A549 (cell line): Measurements from ENCODE around the gene MXI1. TPM values are rescaled to one million over a fixed set of nuclear protein-coding genes. Genes with fewer than 3 reads are reported as not detected.
A peak's percentile ranks its signal among the peaks of the same experiment; 100 is the strongest.

Experiments used
- ATAC-seq, 2 experiments: fragments of 200-7000 bp in 1 of 2; fragments of >200 bp in 1 of 2; cut with Nextera tagmentation in 1 of 2; cut with Tn5 transposase in 1 of 2; 3 replicates each; pipeline versions ENCODE4 v1.8.0 to v1.9.1; 2018 to 2020; ENCODE audit warnings: mild to moderate bottlenecking in 1 of 2, moderate library complexity in 1 of 2
- CTCF ChIA-PET: fragments of 300-600 bp; sonication (Branson Sonifier 250); formaldehyde crosslinking; extraction: SDS; loops from one replicate; lab custom pipeline; 2021; ENCODE audit warnings: antibody characterized with exemption, inconsistent platforms; lab: Yijun Ruan, JAX
- POLR2A ChIA-PET: fragments of 350-600 bp; formaldehyde crosslinking; extraction: SDS; loops from one replicate; lab custom pipeline; 2021; ENCODE audit warnings: antibody characterized with exemption, inconsistent platforms; lab: Yijun Ruan, JAX
- DNase-seq, 2 experiments: peaks; one replicate each; pipeline versions ENCODE4 v3.0.0 to v3.0.0-alpha.2; 2011 to 2016; ENCODE audit warnings: low read depth in 1 of 2, low spot score in 1 of 2
- FAIRE-seq: peaks from 2 replicates; lab custom pipeline; 2011; peaks lifted over from hg19 to GRCh38; lab: Jason Lieb, UNC
- H3K27ac ChIP-seq, 2 experiments: fragments of >200 bp; sonication (Bioruptor Twin); formaldehyde crosslinking; 3 replicates each; pipeline ENCODE4 v1.5.1; 2016 to 2017
- H3K4me1 ChIP-seq: fragments of >200 bp; sonication (Bioruptor Twin); formaldehyde crosslinking; 3 replicates; pipeline ENCODE4 v1.6.1; 2016
- H3K4me2 ChIP-seq: fragments of >200 bp; sonication (Bioruptor Twin); formaldehyde crosslinking; 3 replicates; pipeline ENCODE4 v1.6.1; 2016
- H3K4me3 ChIP-seq: fragments of >200 bp; sonication (Bioruptor Twin); formaldehyde crosslinking; 3 replicates; pipeline ENCODE4 v1.5.1; 2016
- H3K9me3 ChIP-seq: fragments of >200 bp; sonication (Bioruptor Twin); formaldehyde crosslinking; 3 replicates; pipeline ENCODE4 v1.6.1; 2016
- CBX8 ChIP-seq: fragments of 200-600 bp; sonication (generic); IDR thresholded peaks from 2 replicates; pipeline ENCODE4 v1.6.1; 2016
- CEBPB ChIP-seq, 2 experiments: fragments of >200 bp in 1 of 2; sonication (Bioruptor Twin) in 1 of 2; formaldehyde crosslinking in 1 of 2; IDR thresholded peaks; 2 replicates each; pipeline ENCODE4 v1.6.1; 2012 to 2016
- CHD2 ChIP-seq: fragments of 150-350 bp; IDR thresholded peaks from 2 replicates; pipeline ENCODE4 v1.6.1; 2014; ENCODE audit warnings: low read length; ENCODE audit not compliant: partially characterized antibody
- FOXS1 ChIP-seq: fragments of 250-450 bp; sonication (Bioruptor Pico); IDR thresholded peaks from 2 replicates; pipeline ENCODE4 v1.5.0; 2020; ENCODE audit warnings: mild to moderate bottlenecking, moderate library complexity
- GATA3 ChIP-seq: IDR thresholded peaks from 2 replicates; pipeline ENCODE4 v1.6.1; 2012; ENCODE audit warnings: borderline replicate concordance
- HOXB13 ChIP-seq: fragments of 250-450 bp; sonication (Bioruptor Pico); IDR thresholded peaks from 2 replicates; pipeline ENCODE4 v1.5.0; 2020; ENCODE audit warnings: low read depth, mild to moderate bottlenecking, moderate library complexity
- JUNB ChIP-seq: fragments of >200 bp; sonication (Bioruptor Twin); formaldehyde crosslinking; IDR thresholded peaks from 2 replicates; pipeline ENCODE4 v1.6.1; 2016
- KDM5A ChIP-seq: fragments of 200-600 bp; sonication (generic); IDR thresholded peaks from 2 replicates; pipeline ENCODE4 v1.6.1; 2016; ENCODE audit warnings: antibody characterized with exemption, mild to moderate bottlenecking
- MAFK ChIP-seq: fragments of 450-650 bp; IDR thresholded peaks from 2 replicates; pipeline ENCODE4 v1.6.1; 2014; ENCODE audit not compliant: partially characterized antibody
- MAZ ChIP-seq: fragments of 150-350 bp; IDR thresholded peaks from 2 replicates; pipeline ENCODE4 v1.6.1; 2014; ENCODE audit warnings: antibody characterized with exemption, low read depth, low read length, borderline replicate concordance
- NPAS2 ChIP-seq: fragments of 250-450 bp; sonication (Bioruptor Pico); IDR thresholded peaks from 2 replicates; pipeline ENCODE4 v1.8.0; 2022; ENCODE audit warnings: mild to moderate bottlenecking, moderate library complexity, borderline replicate concordance
- RFX5 ChIP-seq: fragments of 450-650 bp; IDR thresholded peaks from 2 replicates; pipeline ENCODE4 v1.7.1; 2014; ENCODE audit warnings: antibody characterized with exemption, mild to moderate bottlenecking, moderate library complexity
- SREBF2 ChIP-seq: fragments of 450-650 bp; IDR thresholded peaks from 2 replicates; pipeline ENCODE4 v1.6.1; 2014; ENCODE audit warnings: mild to moderate bottlenecking, moderate library complexity
- WGBS: methylation state at CpG from one replicate; pipeline ENCODE4 v1.1.6; 2017; ENCODE audit errors: missing lambda C conversion rate; 5-methylcytosine and 5-hydroxymethylcytosine counted together
- polyA plus RNA-seq, 4 experiments: library from polyadenylated mRNA; depleted of rRNA in 3 of 4; stranded (reverse); fragments of >200 nt; fragmentation: RNase III in 1 of 4; extraction: RNeasy Plus Mini Kit Qiagen cat#74134 plus additional on column Dnase treatment in 1 of 4; gene quantifications; 2 replicates in 3 of 4; 3 replicates in 1 of 4; pipeline ENCODE4 v1.2.3, GENCODE V29; 2011 to 2017
- TF ChIP-seq, protein P1 (sequence below): fragments of >200 bp; sonication (Bioruptor Twin); formaldehyde crosslinking; IDR thresholded peaks from 3 replicates; pipeline ENCODE4 v1.5.1; 2016
- TF ChIP-seq, protein P2 (sequence below): IDR thresholded peaks from 2 replicates; pipeline ENCODE4 v1.6.1; 2012
- TF ChIP-seq, protein P3 (sequence below): fragments of 250-450 bp; sonication (Bioruptor Pico); IDR thresholded peaks from 2 replicates; pipeline ENCODE4 v1.5.0; 2021; ENCODE audit warnings: mild to moderate bottlenecking, moderate library complexity, borderline replicate concordance
- TF ChIP-seq, protein P4 (sequence below): IDR thresholded peaks from 2 replicates; pipeline ENCODE4 v1.6.1; 2012
- TF ChIP-seq, protein P5 (sequence below): fragments of 450-650 bp; IDR thresholded peaks from 2 replicates; pipeline ENCODE4 v1.6.1; 2014; ENCODE audit warnings: antibody characterized with exemption

The MXI1 gene
- polyA plus RNA-seq, 2 of the 4 experiments (the other 2 are of a cell fraction), result 7.1 to 15.7 TPM

DNA sequence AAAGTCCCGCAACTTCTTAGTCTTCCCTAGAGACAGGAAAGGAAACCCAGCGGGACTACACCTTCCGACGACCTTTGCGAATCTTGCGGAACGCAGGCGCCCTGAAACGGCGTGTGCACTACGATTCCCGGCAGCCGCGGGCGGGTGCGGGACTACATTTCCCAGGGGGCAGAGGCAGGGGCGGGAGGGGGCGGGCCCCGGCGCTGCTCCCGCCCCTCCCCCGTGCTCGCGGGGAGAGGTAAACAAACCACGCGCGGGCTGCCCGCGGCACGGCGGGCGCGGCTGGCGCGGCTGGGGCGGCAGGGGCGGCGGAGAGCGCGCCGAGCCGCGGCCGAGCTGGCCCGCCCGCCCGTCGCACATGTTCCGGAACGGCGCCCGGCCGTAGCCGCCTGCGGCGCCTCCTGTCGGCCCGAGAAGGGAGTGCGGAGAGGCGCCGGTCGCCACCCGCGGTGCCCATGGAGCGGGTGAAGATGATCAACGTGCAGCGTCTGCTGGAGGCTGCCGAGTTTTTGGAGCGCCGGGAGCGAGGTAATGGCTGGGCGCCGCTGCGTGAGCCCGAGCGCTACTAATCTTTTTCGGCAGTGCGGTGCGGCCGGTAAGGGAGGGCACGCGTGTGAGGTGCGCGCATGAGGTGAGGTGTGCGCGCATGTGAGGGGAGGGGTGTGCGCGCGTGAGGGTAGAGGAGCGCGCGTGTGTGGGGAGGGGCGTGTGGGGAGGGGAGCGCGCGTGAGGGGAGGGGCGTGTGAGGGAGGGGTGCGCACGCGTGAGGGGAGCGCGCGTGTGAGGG, 18.5 kb downstream of the MXI1 start (continued):
- no peak for TF ChIP-seq RFX5

DNA sequence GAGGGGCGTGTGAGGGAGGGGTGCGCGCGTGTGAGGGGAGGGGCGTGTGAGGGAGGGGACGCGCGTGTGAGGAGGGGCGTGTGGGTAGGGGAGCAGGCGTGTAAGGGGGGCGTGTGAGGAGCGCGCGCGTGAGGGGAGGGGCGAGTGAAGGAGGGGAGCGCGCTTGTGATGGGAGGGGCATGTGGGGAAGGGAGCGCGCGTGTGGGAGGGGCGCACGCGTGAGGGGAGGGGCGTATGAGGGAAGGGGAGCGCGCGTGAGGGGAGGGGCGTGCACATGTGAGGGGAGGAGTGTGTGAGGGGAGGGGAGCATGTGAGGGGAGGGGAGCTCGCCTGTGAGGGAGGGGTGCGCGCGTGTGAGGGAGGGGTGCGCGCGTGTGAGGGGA, 19.1 kb downstream of the MXI1 start:
- Histone ChIP-seq H3K9me3 (no peaks in the 10 kb centered on the region), H3K27ac (peak overlapping the region; percentile 78 to 89), H3K4me3 (peak overlapping the region; percentile 65), H3K4me1 (peaks cover 10% of the 10 kb centered on the region; the same call in 2 of the 3 replicates), H3K4me2 (peak overlapping the region; percentile 80)
- ChIA-PET CTCF (interaction anchor here (0.6 to 1.3 kb wide), 7 partner anchors 9 to 111 kb away, joined by 3 to 6 read pairs (median 3); no protein-coding TSS in a partner anchor), POLR2A (interaction anchor here (0.6 to 1.0 kb wide), 4 partner anchors 16 to 28 kb away, joined by 4 to 14 read pairs (median 8); no protein-coding TSS in a partner anchor)
- TF ChIP-seq, protein P1, sequence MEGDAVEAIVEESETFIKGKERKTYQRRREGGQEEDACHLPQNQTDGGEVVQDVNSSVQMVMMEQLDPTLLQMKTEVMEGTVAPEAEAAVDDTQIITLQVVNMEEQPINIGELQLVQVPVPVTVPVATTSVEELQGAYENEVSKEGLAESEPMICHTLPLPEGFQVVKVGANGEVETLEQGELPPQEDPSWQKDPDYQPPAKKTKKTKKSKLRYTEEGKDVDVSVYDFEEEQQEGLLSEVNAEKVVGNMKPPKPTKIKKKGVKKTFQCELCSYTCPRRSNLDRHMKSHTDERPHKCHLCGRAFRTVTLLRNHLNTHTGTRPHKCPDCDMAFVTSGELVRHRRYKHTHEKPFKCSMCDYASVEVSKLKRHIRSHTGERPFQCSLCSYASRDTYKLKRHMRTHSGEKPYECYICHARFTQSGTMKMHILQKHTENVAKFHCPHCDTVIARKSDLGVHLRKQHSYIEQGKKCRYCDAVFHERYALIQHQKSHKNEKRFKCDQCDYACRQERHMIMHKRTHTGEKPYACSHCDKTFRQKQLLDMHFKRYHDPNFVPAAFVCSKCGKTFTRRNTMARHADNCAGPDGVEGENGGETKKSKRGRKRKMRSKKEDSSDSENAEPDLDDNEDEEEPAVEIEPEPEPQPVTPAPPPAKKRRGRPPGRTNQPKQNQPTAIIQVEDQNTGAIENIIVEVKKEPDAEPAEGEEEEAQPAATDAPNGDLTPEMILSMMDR, result no peak
- TF ChIP-seq MAZ, result peak; percentile 66; the same call in 1 of the 2 replicates
- DNase-seq (peak; percentile 55 to 97), FAIRE-seq (no peak), ATAC-seq (peak; percentile 31 to 52; a peak in 5 of 6 replicates)
- no CpG with 5 or more reads among the region's 36 CpGs for WGBS

DNA sequence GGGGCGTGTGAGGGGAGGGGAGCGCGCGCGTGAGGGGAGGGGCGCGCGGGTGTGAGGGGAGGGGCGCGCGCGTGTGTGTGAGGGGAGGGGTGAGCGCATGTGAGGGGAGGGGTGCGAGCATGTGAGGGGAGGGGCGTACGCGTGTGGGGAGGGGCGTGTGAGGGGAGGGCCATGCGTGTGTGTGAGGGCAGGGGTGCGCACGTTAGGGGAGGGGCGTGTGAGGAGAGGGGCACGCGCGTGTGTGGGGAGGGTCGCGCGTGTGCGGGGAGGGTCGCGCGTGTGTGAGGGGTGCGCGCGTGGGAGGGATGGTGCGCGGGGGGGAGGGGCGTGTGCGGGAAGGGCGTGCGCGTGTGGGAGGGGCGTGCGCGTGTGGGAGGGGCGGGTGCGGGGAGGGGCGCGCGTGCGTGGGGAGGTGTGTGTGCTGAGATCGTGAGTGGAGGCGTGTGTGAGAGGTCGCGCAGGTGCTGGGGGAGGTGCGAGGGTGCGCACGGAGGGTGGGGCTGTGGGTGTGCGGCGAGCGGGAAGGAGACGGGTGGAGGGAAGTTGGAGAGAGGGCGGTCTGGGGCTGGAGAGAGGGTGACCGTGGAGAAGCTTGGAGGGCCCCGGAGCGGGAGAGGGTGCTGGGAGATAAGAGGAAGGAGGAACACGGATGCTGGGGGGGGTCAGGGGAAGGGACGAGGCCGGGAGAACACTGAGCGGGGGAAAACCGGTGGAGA, 19.7 kb downstream of the MXI1 start:
- ChIA-PET CTCF (interaction anchor here (1.0 kb wide), 2 partner anchors 21 to 89 kb away, joined by 3 to 5 read pairs; no protein-coding TSS in a partner anchor), POLR2A (interaction anchor here (0.6 to 1.0 kb wide), 5 partner anchors 16 to 78 kb away, joined by 3 to 14 read pairs (median 4); partner anchors contain the start of gene SMNDC1)
- FAIRE-seq, result no peak
- TF ChIP-seq SREBF2 (no peak), CHD2 (no peak), KDM5A (no peak), CBX8 (no peak), MAFK (no peak)
- TF ChIP-seq, protein P2, sequence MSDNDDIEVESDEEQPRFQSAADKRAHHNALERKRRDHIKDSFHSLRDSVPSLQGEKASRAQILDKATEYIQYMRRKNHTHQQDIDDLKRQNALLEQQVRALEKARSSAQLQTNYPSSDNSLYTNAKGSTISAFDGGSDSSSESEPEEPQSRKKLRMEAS, result peak; percentile 57
- TF ChIP-seq, protein P3, sequence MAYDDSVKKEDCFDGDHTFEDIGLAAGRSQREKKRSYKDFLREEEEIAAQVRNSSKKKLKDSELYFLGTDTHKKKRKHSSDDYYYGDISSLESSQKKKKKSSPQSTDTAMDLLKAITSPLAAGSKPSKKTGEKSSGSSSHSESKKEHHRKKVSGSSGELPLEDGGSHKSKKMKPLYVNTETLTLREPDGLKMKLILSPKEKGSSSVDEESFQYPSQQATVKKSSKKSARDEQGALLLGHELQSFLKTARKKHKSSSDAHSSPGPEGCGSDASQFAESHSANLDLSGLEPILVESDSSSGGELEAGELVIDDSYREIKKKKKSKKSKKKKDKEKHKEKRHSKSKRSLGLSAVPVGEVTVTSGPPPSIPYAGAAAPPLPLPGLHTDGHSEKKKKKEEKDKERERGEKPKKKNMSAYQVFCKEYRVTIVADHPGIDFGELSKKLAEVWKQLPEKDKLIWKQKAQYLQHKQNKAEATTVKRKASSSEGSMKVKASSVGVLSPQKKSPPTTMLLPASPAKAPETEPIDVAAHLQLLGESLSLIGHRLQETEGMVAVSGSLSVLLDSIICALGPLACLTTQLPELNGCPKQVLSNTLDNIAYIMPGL (CRISPR knock-in tag), result no peak
- TF ChIP-seq, protein P4, sequence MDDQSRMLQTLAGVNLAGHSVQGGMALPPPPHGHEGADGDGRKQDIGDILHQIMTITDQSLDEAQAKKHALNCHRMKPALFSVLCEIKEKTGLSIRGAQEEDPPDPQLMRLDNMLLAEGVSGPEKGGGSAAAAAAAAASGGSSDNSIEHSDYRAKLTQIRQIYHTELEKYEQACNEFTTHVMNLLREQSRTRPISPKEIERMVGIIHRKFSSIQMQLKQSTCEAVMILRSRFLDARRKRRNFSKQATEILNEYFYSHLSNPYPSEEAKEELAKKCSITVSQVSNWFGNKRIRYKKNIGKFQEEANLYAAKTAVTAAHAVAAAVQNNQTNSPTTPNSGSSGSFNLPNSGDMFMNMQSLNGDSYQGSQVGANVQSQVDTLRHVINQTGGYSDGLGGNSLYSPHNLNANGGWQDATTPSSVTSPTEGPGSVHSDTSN, result 0 out of 2 replicates have a peak, but pooled peaks have one; percentile 5
- H3K9me3 ChIP-seq, result no peaks in the 10 kb centered on the region
- DNase-seq, result peak in 1 of 2 experiments; percentile 67
- H3K4me1 ChIP-seq, result peaks cover 8% of the 10 kb centered on the region; the same call in 2 of the 3 replicates
- peak; percentile 48 to 72 for ATAC-seq
- H3K27ac ChIP-seq, result peak overlapping the region; percentile 78 to 89
- H3K4me3 ChIP-seq, result peak overlapping the region; percentile 65
- WGBS, result 2% methylated on average over 17 of the region's 71 CpGs
- H3K4me2 ChIP-seq, result peak overlapping the region; percentile 80

DNA sequence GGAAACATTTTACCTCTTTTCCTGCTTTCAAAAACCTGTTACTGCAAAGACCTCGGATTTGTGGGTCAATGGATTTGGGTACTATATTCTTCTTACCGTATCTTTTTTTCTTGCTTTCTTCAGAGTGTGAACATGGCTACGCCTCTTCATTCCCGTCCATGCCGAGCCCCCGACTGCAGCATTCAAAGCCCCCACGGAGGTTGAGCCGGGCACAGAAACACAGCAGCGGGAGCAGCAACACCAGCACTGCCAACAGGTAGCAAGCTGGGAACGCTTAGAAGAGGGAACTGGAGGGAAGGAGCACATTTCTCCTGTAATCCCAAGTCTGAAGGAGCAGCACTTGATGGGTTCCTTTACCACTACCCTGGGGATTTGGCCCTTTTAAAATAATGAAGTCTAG, 20.7 kb downstream of the MXI1 start:
- FAIRE-seq (no peak), ATAC-seq (no peak), DNase-seq (no peak)
- ChIA-PET POLR2A (no interaction called here), CTCF (no interaction called here)
- Histone ChIP-seq H3K4me1 (peaks cover 4% of the 10 kb centered on the region; the same call in 1 of the 3 replicates), H3K27ac (no peak overlapping the region), H3K4me2 (peak overlapping the region; percentile 80; the same call in 2 of the 3 replicates), H3K9me3 (no peaks in the 10 kb centered on the region), H3K4me3 (no peak overlapping the region)
- 93% methylated on average over 10 of the region's 10 CpGs for WGBS
- TF ChIP-seq, protein P5, sequence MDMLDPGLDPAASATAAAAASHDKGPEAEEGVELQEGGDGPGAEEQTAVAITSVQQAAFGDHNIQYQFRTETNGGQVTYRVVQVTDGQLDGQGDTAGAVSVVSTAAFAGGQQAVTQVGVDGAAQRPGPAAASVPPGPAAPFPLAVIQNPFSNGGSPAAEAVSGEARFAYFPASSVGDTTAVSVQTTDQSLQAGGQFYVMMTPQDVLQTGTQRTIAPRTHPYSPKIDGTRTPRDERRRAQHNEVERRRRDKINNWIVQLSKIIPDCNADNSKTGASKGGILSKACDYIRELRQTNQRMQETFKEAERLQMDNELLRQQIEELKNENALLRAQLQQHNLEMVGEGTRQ, result no peak
- TF ChIP-seq NPAS2 (CRISPR knock-in tag), result no peak
- TF ChIP-seq GATA3, result no peak
- no peak for TF ChIP-seq FOXS1
- no peak for TF ChIP-seq HOXB13 (CRISPR knock-in tag)
- no peak for TF ChIP-seq CEBPB (IDR thresholded peaks at IDR 0.05)
- TF ChIP-seq, protein P1, result no peak
- no peak for TF ChIP-seq MAFK
- no peak for TF ChIP-seq JUNB
